Measurements from ENCODE around the gene DAAM2. TPM values are rescaled to one million over a fixed set of nuclear protein-coding genes. Genes with fewer than 3 reads are reported as not detected.

Gene DAAM2
- total and polyA plus RNA-seq, 2 of the 8 experiments (the other 6 are each of a cell fraction or from before 2014, with no cell fraction given) = 1.5 to 2.9 TPM

DNA sequence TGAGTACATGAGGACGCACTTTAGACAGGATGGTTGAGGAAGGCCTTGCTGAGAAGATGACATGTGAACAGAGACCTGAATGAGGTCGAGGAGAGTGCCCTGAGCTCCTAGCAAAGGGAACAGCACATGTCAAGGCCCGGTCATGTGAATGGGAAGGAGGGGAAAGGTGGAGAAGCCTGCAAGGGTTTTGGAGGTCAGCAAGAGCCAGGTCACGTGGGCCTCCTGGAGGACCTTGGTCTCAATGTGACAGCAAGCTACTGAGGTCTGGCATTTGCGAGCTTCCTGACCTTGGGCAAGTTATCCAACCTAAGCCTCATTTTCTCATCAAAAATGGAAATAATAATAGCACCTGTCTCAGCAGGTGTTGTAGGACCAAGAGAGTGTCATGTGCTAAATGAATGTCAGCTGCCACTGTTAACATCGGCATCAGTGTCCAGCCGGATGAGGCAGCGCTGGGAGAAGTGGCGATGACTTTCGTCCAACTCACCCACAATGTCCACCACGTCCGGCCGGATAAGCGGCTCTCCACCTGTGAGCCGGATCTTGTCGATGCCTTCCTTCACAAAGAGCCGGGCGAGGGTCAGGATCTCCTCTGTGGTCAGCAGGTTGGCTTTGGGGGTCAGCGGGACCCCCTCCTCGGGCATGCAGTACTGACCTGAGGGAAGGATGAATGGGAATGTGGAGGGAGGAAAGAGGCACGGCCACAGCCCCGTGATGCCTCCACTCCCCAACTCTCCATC lies 133.2 kb downstream of the DAAM2 start (continued):
- TF ChIP-seq, protein P1, sequence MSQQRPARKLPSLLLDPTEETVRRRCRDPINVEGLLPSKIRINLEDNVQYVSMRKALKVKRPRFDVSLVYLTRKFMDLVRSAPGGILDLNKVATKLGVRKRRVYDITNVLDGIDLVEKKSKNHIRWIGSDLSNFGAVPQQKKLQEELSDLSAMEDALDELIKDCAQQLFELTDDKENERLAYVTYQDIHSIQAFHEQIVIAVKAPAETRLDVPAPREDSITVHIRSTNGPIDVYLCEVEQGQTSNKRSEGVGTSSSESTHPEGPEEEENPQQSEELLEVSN (IDR thresholded peaks at IDR 0.05) = no peak
- no peak for TF ChIP-seq KDM5A (IDR thresholded peaks at IDR 0.05; ENCODE audit: low read length)
